Hepatocyte (in vitro differentiated cells): Measurements from ENCODE around the gene ITGA8. TPM values are rescaled to one million over a fixed set of nuclear protein-coding genes. Genes with fewer than 3 reads are reported as not detected.

Experiments used
- DNase-seq: peaks from one replicate; pipeline ENCODE4 v3.0.0-alpha.2; 2016; ENCODE audit warnings: low spot score
- H2AFZ ChIP-seq: fragments of 200-600 bp; sonication (generic); 2 replicates; pipeline ENCODE4 v1.6.0; 2016; ENCODE audit warnings: antibody characterized with exemption, mild to moderate bottlenecking
- H3K27ac ChIP-seq: fragments of 200-600 bp; sonication (generic); 2 replicates; pipeline ENCODE4 v1.5.1; 2016; ENCODE audit warnings: mild to moderate bottlenecking
- H3K27me3 ChIP-seq: fragments of 200-600 bp; sonication (generic); 2 replicates; pipeline ENCODE4 v1.6.1; 2016
- H3K36me3 ChIP-seq: fragments of 200-600 bp; sonication (generic); replicated peaks from 2 replicates; pipeline ENCODE4 v1.5.1; 2016; ENCODE audit warnings: low read depth; ENCODE audit not compliant: insufficient read depth
- H3K4me1 ChIP-seq: fragments of 200-600 bp; sonication (generic); 2 replicates; pipeline ENCODE4 v1.5.1; 2016; ENCODE audit warnings: mild to moderate bottlenecking, moderate library complexity; ENCODE audit not compliant: insufficient read depth
- H3K4me2 ChIP-seq: fragments of 200-600 bp; sonication (generic); 2 replicates; pipeline ENCODE4 v1.6.0; 2016
- H3K4me3 ChIP-seq: fragments of 200-600 bp; sonication (generic); 2 replicates; pipeline ENCODE4 v1.5.1; 2016; ENCODE audit warnings: mild to moderate bottlenecking
- H3K79me2 ChIP-seq: fragments of 200-600 bp; sonication (generic); 2 replicates; pipeline ENCODE4 v1.6.0; 2017; ENCODE audit warnings: mild to moderate bottlenecking
- H3K9me2 ChIP-seq: fragments of 200-600 bp; sonication (generic); replicated peaks from 2 replicates; pipeline ENCODE4 v1.6.0; 2017; ENCODE audit warnings: mild to moderate bottlenecking; ENCODE audit not compliant: insufficient read depth
- H3K9me3 ChIP-seq: fragments of 200-600 bp; sonication (generic); 2 replicates; pipeline ENCODE4 v1.5.1; 2016; ENCODE audit warnings: low read depth, mild to moderate bottlenecking
- H4K20me1 ChIP-seq: fragments of 200-600 bp; sonication (generic); 2 replicates; pipeline ENCODE4 v1.6.0; 2016; ENCODE audit warnings: mild to moderate bottlenecking; ENCODE audit not compliant: insufficient read depth, poor library complexity, severe bottlenecking
- EZH2 ChIP-seq: fragments of 200-600 bp; sonication (generic); IDR thresholded peaks from 2 replicates; pipeline ENCODE4 v1.6.1; 2016; ENCODE audit warnings: antibody characterized with exemption, mild to moderate bottlenecking, borderline replicate concordance
- EZH2phosphoT487 ChIP-seq: fragments of 200-600 bp; sonication (generic); IDR thresholded peaks from one replicate; pipeline ENCODE4 v1.6.1; 2018; ENCODE audit warnings: antibody characterized with exemption, mild to moderate bottlenecking, low read depth, moderate library complexity; ENCODE audit not compliant: unreplicated experiment, severe bottlenecking
- WGBS: methylation state at CpG from one replicate; pipeline ENCODE4 v1.1.6; 2016; ENCODE audit warnings: low lambda C conversion rate; ENCODE audit errors: missing lambda C conversion rate; 5-methylcytosine and 5-hydroxymethylcytosine counted together
- polyA plus RNA-seq: library from polyadenylated mRNA; unstranded; fragments of >200 nt; fragmentation: Nextera tagmentation; extraction: Ambion mirVana; gene quantifications from 2 replicates; pipeline ENCODE4 v1.2.1, GENCODE V29; 2016
- total RNA-seq: library from RNA; depleted of rRNA; stranded (reverse); fragments of >200 nt; gene quantifications from 2 replicates; pipeline ENCODE4 v1.2.3, GENCODE V29; 2014
- TF ChIP-seq, protein P1 (sequence below): fragments of 200-600 bp; sonication (generic); IDR thresholded peaks from 2 replicates; pipeline ENCODE4 v1.5.1; 2016; ENCODE audit warnings: antibody characterized with exemption, mild to moderate bottlenecking; ENCODE audit not compliant: poor library complexity

The ITGA8 gene
- total and polyA plus RNA-seq, 2 experiments from 2014 or later = 2.9 to 16.8 TPM

DNA sequence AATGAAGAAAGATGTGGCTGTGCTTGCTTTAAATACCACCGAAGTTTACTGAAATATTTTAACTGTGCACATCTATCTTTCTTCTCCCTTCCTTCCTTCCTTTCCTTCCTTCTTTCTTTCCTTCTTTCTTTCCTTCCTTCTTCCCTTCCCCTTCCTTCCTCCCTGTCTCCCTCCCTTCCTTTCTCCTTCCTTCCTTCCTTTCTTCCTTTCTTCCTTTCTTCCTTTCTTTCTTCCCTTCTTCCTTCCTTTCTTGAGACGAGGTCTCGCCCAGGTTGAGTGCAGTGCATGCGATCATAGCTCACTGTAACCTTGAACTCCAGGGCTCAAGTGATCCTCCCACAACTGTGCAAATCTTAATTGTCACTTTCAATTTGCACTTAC lies 190.9 kb downstream of the ITGA8 start:
- WGBS = 93% methylated on average over 4 of the region's 4 CpGs
- H3K27ac ChIP-seq = no peak overlapping the region
- H4K20me1 ChIP-seq = no peaks in the 10 kb centered on the region
- no peak overlapping the region for H3K4me3 ChIP-seq
- H3K9me2 ChIP-seq = no peaks in the 10 kb centered on the region
- no peak overlapping the region for H3K4me2 ChIP-seq
- no peaks in the 10 kb centered on the region for H3K4me1 ChIP-seq
- H3K9me3 ChIP-seq = no peaks in the 10 kb centered on the region
- no peaks in the 10 kb centered on the region for H3K27me3 ChIP-seq
- TF ChIP-seq, protein P1, sequence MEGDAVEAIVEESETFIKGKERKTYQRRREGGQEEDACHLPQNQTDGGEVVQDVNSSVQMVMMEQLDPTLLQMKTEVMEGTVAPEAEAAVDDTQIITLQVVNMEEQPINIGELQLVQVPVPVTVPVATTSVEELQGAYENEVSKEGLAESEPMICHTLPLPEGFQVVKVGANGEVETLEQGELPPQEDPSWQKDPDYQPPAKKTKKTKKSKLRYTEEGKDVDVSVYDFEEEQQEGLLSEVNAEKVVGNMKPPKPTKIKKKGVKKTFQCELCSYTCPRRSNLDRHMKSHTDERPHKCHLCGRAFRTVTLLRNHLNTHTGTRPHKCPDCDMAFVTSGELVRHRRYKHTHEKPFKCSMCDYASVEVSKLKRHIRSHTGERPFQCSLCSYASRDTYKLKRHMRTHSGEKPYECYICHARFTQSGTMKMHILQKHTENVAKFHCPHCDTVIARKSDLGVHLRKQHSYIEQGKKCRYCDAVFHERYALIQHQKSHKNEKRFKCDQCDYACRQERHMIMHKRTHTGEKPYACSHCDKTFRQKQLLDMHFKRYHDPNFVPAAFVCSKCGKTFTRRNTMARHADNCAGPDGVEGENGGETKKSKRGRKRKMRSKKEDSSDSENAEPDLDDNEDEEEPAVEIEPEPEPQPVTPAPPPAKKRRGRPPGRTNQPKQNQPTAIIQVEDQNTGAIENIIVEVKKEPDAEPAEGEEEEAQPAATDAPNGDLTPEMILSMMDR = no peak
- TF ChIP-seq EZH2 (no peak), EZH2phosphoT487 (no peak)
- H3K79me2 ChIP-seq = no peaks in the 10 kb centered on the region
- no peaks in the 10 kb centered on the region for H3K36me3 ChIP-seq
- DNase-seq = no peak
- no peak overlapping the region for H2AFZ ChIP-seq

DNA sequence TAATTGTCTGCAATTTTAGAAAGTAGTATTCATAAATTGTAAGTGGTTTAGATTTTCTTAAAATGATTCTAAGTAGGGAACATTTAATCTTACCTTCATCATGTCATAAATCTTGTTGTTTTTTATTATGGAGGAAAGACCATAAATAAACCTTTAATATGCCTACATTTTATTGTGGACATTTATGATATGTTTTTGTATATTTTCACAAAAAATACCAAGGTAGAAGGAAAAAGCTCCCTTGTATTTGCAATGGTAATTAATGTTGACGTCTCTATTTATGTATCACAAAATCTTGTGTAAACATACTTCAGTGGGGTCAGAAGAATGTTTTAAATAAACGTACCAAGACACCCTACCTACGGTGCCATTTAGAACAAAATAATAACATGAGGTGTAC lies 193.0 kb downstream of the ITGA8 start:
- H3K4me1 ChIP-seq = no peaks in the 10 kb centered on the region
- no peak overlapping the region for H3K4me2 ChIP-seq
- H3K27ac ChIP-seq = no peak overlapping the region
- no peak for TF ChIP-seq EZH2
- TF ChIP-seq, protein P1 = no peak
- TF ChIP-seq EZH2phosphoT487 = no peak
- H3K36me3 ChIP-seq = no peaks in the 10 kb centered on the region
- H3K27me3 ChIP-seq = no peaks in the 10 kb centered on the region
- H3K9me3 ChIP-seq = no peaks in the 10 kb centered on the region
- H3K4me3 ChIP-seq = no peak overlapping the region
- 16% methylated on average over 3 of the region's 3 CpGs for WGBS
- no peak for DNase-seq
- no peaks in the 10 kb centered on the region for H3K9me2 ChIP-seq
- no peak overlapping the region for H2AFZ ChIP-seq
- H3K79me2 ChIP-seq = no peaks in the 10 kb centered on the region
- H4K20me1 ChIP-seq = no peaks in the 10 kb centered on the region

- no peak for DNase-seq
- TF ChIP-seq EZH2phosphoT487 (no peak), EZH2 (no peak)
- TF ChIP-seq, protein P1 = no peak
- H3K27ac ChIP-seq = no peak overlapping the region
- no peaks in the 10 kb centered on the region for H3K9me3 ChIP-seq
- H3K27me3 ChIP-seq = no peaks in the 10 kb centered on the region
- H3K79me2 ChIP-seq = no peaks in the 10 kb centered on the region
- no peaks in the 10 kb centered on the region for H3K36me3 ChIP-seq
- H3K4me3 ChIP-seq = no peak overlapping the region
- 87% methylated on average over 11 of the region's 11 CpGs for WGBS
- H3K4me2 ChIP-seq = no peak overlapping the region
- H4K20me1 ChIP-seq = no peaks in the 10 kb centered on the region
- no peak overlapping the region for H2AFZ ChIP-seq
- H3K4me1 ChIP-seq = no peaks in the 10 kb centered on the region
- H3K9me2 ChIP-seq = no peaks in the 10 kb centered on the region
Measured at GRCh38 chr10:15521328-15521903, 198.3 kb downstream of the ITGA8 start.
